ENCODE results near the gene NREP. TPM values are rescaled to one million over a fixed set of nuclear protein-coding genes. Genes with fewer than 3 reads are reported as not detected.
"Not testable (repeated sequence)": the region's sequence is repeated elsewhere in the genome, so short reads cannot be mapped to it uniquely, and the experiment has no call there.

The NREP gene
- polyA plus RNA-seq, 3 donors = 16.6 to 23.6 (median 17.1) TPM

- no peak overlapping the region for H3K27ac ChIP-seq (ENCODE audit: low read depth in 1 of 2, low read length in 2 of 2)
- H3K4me2 ChIP-seq (replicated peaks; ENCODE audit: extremely low read depth, low read length, poor library complexity, severe bottlenecking) = no peak overlapping the region
- no peak for DNase-seq
- Mint-ChIP-seq H3K9me3 (peaks cover 2 to 17% (median 6%) of the 10 kb centered on the region in 7 donors), H3K27ac (no peak overlapping the region), H3K4me3 (no peak overlapping the region), H3K36me3 (no peaks in the 10 kb centered on the region), H3K4me1 (no peaks in the 10 kb centered on the region), H3K27me3 (ENCODE audit: low read depth in 3 of 3) (peaks cover 0 to 4% (median 0%) of the 10 kb centered on the region in 3 donors)
- H3K36me3 ChIP-seq (replicated peaks in 1 of 2; ENCODE audit: control insufficient read depth in 1 of 2, insufficient read depth in 2 of 2, low read length in 2 of 2) = no peaks in the 10 kb centered on the region
- no peaks in the 10 kb centered on the region for H3K4me1 ChIP-seq (ENCODE audit: control insufficient read depth in 1 of 2, insufficient read depth in 2 of 2, low read length in 2 of 2)
- intact Hi-C loops (cut with micrococcal nuclease) = no loop called here
- no peaks in the 10 kb centered on the region for H3K27me3 ChIP-seq (ENCODE audit: control insufficient read depth in 2 of 2, insufficient read depth in 2 of 2, low read length in 2 of 2)
- H3K9ac ChIP-seq (ENCODE audit: insufficient read depth, low read length, poor library complexity, severe bottlenecking) = no peak overlapping the region
- peaks cover 0 to 11% of the 10 kb centered on the region in 2 donors for H3K9me3 ChIP-seq (replicated peaks in 1 of 2; ENCODE audit: control insufficient read depth in 1 of 2, insufficient read depth in 1 of 2, low read length in 2 of 2)
- TF ChIP-seq, protein P1, sequence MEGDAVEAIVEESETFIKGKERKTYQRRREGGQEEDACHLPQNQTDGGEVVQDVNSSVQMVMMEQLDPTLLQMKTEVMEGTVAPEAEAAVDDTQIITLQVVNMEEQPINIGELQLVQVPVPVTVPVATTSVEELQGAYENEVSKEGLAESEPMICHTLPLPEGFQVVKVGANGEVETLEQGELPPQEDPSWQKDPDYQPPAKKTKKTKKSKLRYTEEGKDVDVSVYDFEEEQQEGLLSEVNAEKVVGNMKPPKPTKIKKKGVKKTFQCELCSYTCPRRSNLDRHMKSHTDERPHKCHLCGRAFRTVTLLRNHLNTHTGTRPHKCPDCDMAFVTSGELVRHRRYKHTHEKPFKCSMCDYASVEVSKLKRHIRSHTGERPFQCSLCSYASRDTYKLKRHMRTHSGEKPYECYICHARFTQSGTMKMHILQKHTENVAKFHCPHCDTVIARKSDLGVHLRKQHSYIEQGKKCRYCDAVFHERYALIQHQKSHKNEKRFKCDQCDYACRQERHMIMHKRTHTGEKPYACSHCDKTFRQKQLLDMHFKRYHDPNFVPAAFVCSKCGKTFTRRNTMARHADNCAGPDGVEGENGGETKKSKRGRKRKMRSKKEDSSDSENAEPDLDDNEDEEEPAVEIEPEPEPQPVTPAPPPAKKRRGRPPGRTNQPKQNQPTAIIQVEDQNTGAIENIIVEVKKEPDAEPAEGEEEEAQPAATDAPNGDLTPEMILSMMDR (IDR thresholded peaks at IDR 0.05) = no peak
- no peaks in the 10 kb centered on the region for H3K79me2 ChIP-seq (ENCODE audit: insufficient read depth, low read length)
- no peak overlapping the region for H2AFZ ChIP-seq (ENCODE audit: insufficient read depth, low read depth, low read length, poor library complexity, severe bottlenecking)
- no peak overlapping the region for H3K4me3 ChIP-seq (replicated peaks in 1 of 3; ENCODE audit: low read depth in 2 of 3, low read length in 3 of 3)
- H4K20me1 ChIP-seq (ENCODE audit: insufficient read depth, low read length) = no peaks in the 10 kb centered on the region
These were observed 37.2 kb downstream of the NREP start for GRCh38 chr5:111719773-111720172.

GRCh38 chr5:111716789-111717188 is 40.2 kb downstream of the NREP start:
- H3K4me2 ChIP-seq (replicated peaks; ENCODE audit: extremely low read depth, low read length, poor library complexity, severe bottlenecking); H3K79me2 ChIP-seq (ENCODE audit: insufficient read depth, low read length); H3K36me3 Mint-ChIP-seq; intact Hi-C loops (cut with micrococcal nuclease); DNase-seq; H3K4me3 ChIP-seq (replicated peaks in 1 of 3; ENCODE audit: low read depth in 2 of 3, low read length in 3 of 3); H3K27ac Mint-ChIP-seq; H3K4me1 Mint-ChIP-seq; H3K27me3 ChIP-seq (ENCODE audit: control insufficient read depth in 2 of 2, insufficient read depth in 2 of 2, low read length in 2 of 2); H3K4me3 Mint-ChIP-seq; H3K9ac ChIP-seq (ENCODE audit: insufficient read depth, low read length, poor library complexity, severe bottlenecking); H2AFZ ChIP-seq (ENCODE audit: insufficient read depth, low read depth, low read length, poor library complexity, severe bottlenecking); H3K4me1 ChIP-seq (ENCODE audit: control insufficient read depth in 1 of 2, insufficient read depth in 2 of 2, low read length in 2 of 2); H3K27ac ChIP-seq (ENCODE audit: low read depth in 1 of 2, low read length in 2 of 2); H3K27me3 Mint-ChIP-seq (ENCODE audit: low read depth in 3 of 3); H4K20me1 ChIP-seq (ENCODE audit: insufficient read depth, low read length); H3K36me3 ChIP-seq (replicated peaks in 1 of 2; ENCODE audit: control insufficient read depth in 1 of 2, insufficient read depth in 2 of 2, low read length in 2 of 2): not testable (repeated sequence)
- H3K9me3 Mint-ChIP-seq = peaks cover 7 to 33% (median 20%) of the 10 kb centered on the region in 7 donors
- peaks cover 0 to 11% of the 10 kb centered on the region in 2 donors for H3K9me3 ChIP-seq (replicated peaks in 1 of 2; ENCODE audit: control insufficient read depth in 1 of 2, insufficient read depth in 1 of 2, low read length in 2 of 2)
- WGBS (ENCODE audit: insufficient coverage) = 100% methylated on average over 3 of the region's 3 CpGs

All from CD14-positive monocyte (primary cell).